A549 treated with AZD2906 at 1 μM for 4 hours (cell line): ENCODE results near the gene ZNF492. TPM values are rescaled to one million over a fixed set of nuclear protein-coding genes. Genes with fewer than 3 reads are reported as not detected.

Source experiments
- total RNA-seq: library from RNA; stranded (reverse); fragments of 200-300 nt; extraction: Qiagen RNA extraction; gene quantifications from 5 replicates; pipeline ENCODE4 v1.2.3, GENCODE V29; 2022

Gene ZNF492
- not detected in 5 replicates for total RNA-seq

DNA sequence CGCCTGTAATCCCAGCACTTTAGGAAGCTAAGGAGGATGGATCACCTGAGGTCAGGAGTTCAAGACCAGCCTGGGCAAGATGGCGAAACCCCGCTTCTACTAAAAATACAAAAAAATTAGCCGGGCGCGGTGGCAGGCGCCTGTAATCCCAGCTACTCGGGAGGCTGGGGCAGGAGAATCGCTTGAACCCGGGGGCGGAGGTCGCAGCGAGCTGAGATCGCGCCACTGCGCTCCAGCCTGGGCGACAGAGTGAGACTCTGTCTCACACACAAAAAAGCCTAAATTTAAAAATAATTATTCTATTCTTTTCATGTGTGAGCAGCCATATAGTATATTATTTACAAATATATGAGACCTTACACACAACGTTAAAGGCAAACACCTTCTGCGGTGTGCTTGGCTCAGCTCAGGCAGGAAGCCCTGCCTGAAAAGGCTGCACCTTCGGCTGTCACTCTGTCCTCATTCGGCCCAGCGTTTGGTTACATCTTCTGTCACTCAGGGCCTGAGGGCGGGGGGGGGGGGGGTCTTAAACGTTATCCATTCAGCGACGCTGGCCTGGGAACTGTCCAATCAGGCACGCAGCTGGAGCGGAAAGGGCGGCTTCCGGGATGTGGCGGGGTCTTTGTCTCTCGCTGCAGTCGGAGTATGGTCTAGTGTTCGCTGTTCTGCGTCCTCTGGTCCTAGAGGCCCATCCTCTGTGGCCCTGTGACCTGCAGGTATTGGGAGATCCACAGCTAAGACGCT is at the start of gene ZNF492:
Gene ZNF492 (plus strand): TSS at position 619 of the 744 bp plus-strand sequence. CDS start 19,076 bp downstream, outside the sequence.

Other genes starting within 250 kb of the ZNF492 start
- gene ZNF98, start 212.0 kb upstream of the ZNF492 start, total RNA-seq: not detected in 5 replicates
- gene ZNF99, start 149.8 kb downstream of the ZNF492 start, total RNA-seq: not detected in 5 replicates
- not detected in 5 replicates for gene ZNF723, start 198.0 kb downstream of the ZNF492 start, total RNA-seq